HAP-1 (cell line): ENCODE measurements around the gene C20orf173.
"Not testable (repeated sequence)": the region's sequence is repeated elsewhere in the genome, so short reads cannot be mapped to it uniquely, and the experiment has no call there.

ENCODE experiments used
- DNase-seq, 2 experiments: peaks; one replicate each; pipeline ENCODE4 v3.0.0-alpha.2; 2016 to 2020; ENCODE audit warnings: low spot score in 2 of 2
- H3K27me3 ChIP-seq: fragments of 250-450 bp; sonication (Bioruptor Pico); 2 replicates; pipeline ENCODE4 v1.5.1; 2020; ENCODE audit warnings: low read depth, mild to moderate bottlenecking, moderate library complexity
- H3K36me3 ChIP-seq: fragments of 250-450 bp; sonication (Bioruptor Pico); replicated peaks from 2 replicates; pipeline ENCODE4 v1.5.1; 2020; ENCODE audit warnings: mild to moderate bottlenecking
- H3K4me1 ChIP-seq: fragments of 250-450 bp; sonication (Bioruptor Pico); 2 replicates; pipeline ENCODE4 v1.5.1; 2020; ENCODE audit warnings: mild to moderate bottlenecking
- H3K4me3 ChIP-seq: fragments of 250-450 bp; sonication (Bioruptor Pico); 2 replicates; pipeline ENCODE4 v1.5.1; 2020; ENCODE audit warnings: mild to moderate bottlenecking, moderate library complexity
- H3K9me3 ChIP-seq: fragments of 250-450 bp; sonication (Bioruptor Pico); 2 replicates; pipeline ENCODE4 v1.5.1; 2020; ENCODE audit warnings: mild to moderate bottlenecking, moderate library complexity
- in situ Hi-C: fragments of 300-500 bp; cut with MboI; formaldehyde crosslinking; loops from 3 replicates; pipeline ENCODE4 v1.14.3; 2020; ENCODE audit warnings: low sequenced_read_pairs, inconsistent platforms, mixed read lengths

The C20orf173 gene

DNA sequence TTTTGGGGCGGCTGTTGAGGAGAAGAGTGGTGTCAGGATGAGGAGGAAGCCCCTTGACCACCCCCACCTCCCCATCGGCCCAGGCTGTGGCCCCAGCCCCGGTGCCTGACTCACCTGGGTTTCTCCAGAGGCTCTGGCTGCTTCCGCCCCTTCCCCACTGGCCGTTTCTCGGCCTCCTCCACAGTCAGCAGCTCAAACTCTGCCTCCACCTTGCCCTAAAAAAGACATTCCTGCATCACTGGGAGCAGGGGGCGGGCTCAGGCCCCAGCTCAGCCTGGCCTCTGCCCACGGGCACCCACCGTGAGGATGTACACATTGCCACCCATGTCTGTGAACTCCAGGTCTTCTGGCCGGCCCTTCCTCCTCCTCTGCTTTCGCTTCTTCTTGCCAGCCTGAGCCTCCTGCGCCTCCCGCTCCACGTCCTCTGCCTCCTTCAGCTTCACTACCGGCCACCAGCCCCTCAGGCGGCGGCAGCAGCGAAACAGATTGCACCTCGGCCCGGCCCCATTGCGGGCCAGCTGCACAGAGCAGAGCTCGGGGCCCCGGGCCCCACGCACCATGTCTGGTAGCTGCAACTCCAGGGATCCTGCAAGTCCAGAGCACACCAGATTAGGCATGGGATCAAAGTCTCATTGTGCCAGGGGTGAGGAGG lies 29.7 kb upstream of the C20orf173 start:
- Histone ChIP-seq H3K4me3 (no peak overlapping the region), H3K4me1 (no peaks in the 10 kb centered on the region), H3K9me3 (no peaks in the 10 kb centered on the region), H3K27me3 (no peaks in the 10 kb centered on the region), H3K36me3 (peaks cover 31% of the 10 kb centered on the region)
- in situ Hi-C loops: no loop called here
- no peak for DNase-seq

DNA sequence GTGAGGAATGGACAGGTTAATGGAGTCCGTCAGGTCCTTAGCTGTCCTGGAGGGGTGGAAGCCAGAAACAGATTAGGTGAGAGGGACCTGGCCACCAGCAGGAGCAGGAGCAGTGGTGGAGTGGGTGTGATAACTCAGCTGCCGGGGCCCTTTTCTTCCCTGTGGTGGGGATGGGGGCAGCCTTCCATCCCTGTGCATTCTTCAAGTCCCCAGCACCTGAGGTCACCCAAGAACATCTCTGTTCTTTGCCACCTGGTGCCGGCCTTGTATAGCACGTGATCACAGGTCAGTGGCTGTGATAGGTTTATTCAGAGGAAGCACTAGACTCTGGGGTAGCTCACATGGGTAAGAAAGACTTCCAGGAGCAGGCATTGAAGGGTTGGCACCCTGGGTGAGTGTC lies 29.0 kb upstream of the C20orf173 start:
- in situ Hi-C loops: no loop called here
- H3K27me3 ChIP-seq: no peaks in the 10 kb centered on the region
- no peak overlapping the region for H3K4me3 ChIP-seq
- H3K4me1 ChIP-seq: no peaks in the 10 kb centered on the region
- H3K9me3 ChIP-seq: no peaks in the 10 kb centered on the region
- H3K36me3 ChIP-seq: peaks cover 37% of the 10 kb centered on the region
- DNase-seq: no peak

DNA sequence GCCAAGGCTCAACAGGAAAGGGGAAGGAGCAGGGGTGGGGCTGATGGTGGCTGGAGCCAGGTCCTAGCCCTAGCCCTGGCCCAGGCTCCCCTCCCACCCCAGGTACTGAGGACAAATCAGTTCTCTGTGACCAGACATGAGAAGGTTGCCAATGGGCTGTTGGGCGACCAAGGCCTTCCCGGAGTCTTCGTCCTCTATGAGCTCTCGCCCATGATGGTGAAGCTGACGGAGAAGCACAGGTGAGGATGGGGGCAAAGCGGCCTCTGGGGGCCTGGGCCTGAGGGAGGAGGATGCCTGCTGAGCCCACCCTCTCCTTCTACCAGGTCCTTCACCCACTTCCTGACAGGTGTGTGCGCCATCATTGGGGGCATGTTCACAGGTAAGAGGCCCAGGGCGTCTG lies 27.4 kb upstream of the C20orf173 start:
- H3K4me1 ChIP-seq: no peaks in the 10 kb centered on the region
- H3K27me3 ChIP-seq: no peaks in the 10 kb centered on the region
- H3K36me3 ChIP-seq: peaks cover 42% of the 10 kb centered on the region
- no peak overlapping the region for H3K4me3 ChIP-seq
- H3K9me3 ChIP-seq: no peaks in the 10 kb centered on the region
- in situ Hi-C loops: no loop called here
- no peak for DNase-seq

GRCh38 chr20:35555951-35556645 lies 26.6 kb upstream of the C20orf173 start:
- in situ Hi-C loops: no loop called here
- no peak overlapping the region for H3K4me3 ChIP-seq
- H3K36me3 ChIP-seq: peaks cover 47% of the 10 kb centered on the region
- no peaks in the 10 kb centered on the region for H3K9me3 ChIP-seq
- no peaks in the 10 kb centered on the region for H3K4me1 ChIP-seq
- no peaks in the 10 kb centered on the region for H3K27me3 ChIP-seq
- DNase-seq: no peak

GRCh38 chr20:35555461-35555860 lies 26.0 kb upstream of the C20orf173 start:
- in situ Hi-C loops, H3K9me3 ChIP-seq, DNase-seq, H3K4me1 ChIP-seq, H3K27me3 ChIP-seq, H3K4me3 ChIP-seq: not testable (repeated sequence)
- peaks cover 50% of the 10 kb centered on the region for H3K36me3 ChIP-seq

DNA sequence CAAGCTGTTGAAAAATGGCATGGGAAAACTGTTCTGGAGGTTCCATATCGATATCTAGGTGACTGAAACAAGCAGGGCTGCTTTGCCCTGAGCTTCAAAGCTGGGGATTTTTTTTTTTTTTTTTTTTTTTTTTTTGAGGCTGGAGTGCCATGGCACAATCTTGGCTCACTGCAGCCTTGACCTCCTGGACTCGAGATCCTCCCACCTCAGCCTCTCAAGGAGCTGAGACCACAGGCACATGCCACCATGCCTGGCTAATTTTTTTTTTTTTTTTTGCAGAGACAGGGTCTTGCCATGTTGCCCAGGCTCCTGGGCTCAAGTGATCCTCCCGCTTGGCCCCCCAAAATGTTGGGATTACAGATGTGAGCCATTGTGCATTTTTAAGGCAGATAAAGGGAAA lies 23.5 kb upstream of the C20orf173 start:
- no peak for DNase-seq
- Histone ChIP-seq H3K27me3 (no peaks in the 10 kb centered on the region), H3K4me3 (no peak overlapping the region), H3K36me3 (peaks cover 69% of the 10 kb centered on the region), H3K4me1 (no peaks in the 10 kb centered on the region), H3K9me3 (no peaks in the 10 kb centered on the region)
- in situ Hi-C loops: no loop called here

GRCh38 chr20:35551503-35551902 lies 22.1 kb upstream of the C20orf173 start:
- Histone ChIP-seq H3K27me3 (no peaks in the 10 kb centered on the region), H3K4me1 (no peaks in the 10 kb centered on the region), H3K4me3 (no peak overlapping the region), H3K9me3 (no peaks in the 10 kb centered on the region), H3K36me3 (peaks cover 72% of the 10 kb centered on the region)
- in situ Hi-C loops: no loop called here
- DNase-seq: no peak

GRCh38 chr20:35547329-35547728 lies 17.9 kb upstream of the C20orf173 start:
- Histone ChIP-seq H3K4me3 (no peak overlapping the region), H3K27me3 (no peaks in the 10 kb centered on the region), H3K4me1 (peaks cover 3% of the 10 kb centered on the region), H3K9me3 (no peaks in the 10 kb centered on the region), H3K36me3 (peaks cover 61% of the 10 kb centered on the region)
- in situ Hi-C loops: no loop called here
- no peak for DNase-seq

GRCh38 chr20:35546127-35546526 lies 16.7 kb upstream of the C20orf173 start:
- peaks cover 9% of the 10 kb centered on the region for H3K4me1 ChIP-seq
- DNase-seq: no peak
- no peak overlapping the region for H3K4me3 ChIP-seq
- in situ Hi-C loops: no loop called here
- H3K36me3 ChIP-seq: peaks cover 51% of the 10 kb centered on the region
- no peaks in the 10 kb centered on the region for H3K9me3 ChIP-seq
- H3K27me3 ChIP-seq: no peaks in the 10 kb centered on the region

GRCh38 chr20:35544941-35545340 lies 15.5 kb upstream of the C20orf173 start:
- H3K9me3 ChIP-seq, H3K4me3 ChIP-seq, H3K4me1 ChIP-seq, H3K27me3 ChIP-seq, DNase-seq, in situ Hi-C loops: not testable (repeated sequence)
- peaks cover 43% of the 10 kb centered on the region for H3K36me3 ChIP-seq

GRCh38 chr20:35544436-35544835 lies 15.0 kb upstream of the C20orf173 start:
- no peaks in the 10 kb centered on the region for H3K9me3 ChIP-seq
- H3K4me3 ChIP-seq: no peak overlapping the region
- no peaks in the 10 kb centered on the region for H3K27me3 ChIP-seq
- peaks cover 39% of the 10 kb centered on the region for H3K36me3 ChIP-seq
- peaks cover 9% of the 10 kb centered on the region for H3K4me1 ChIP-seq
- in situ Hi-C loops: no loop called here
- DNase-seq: no peak

- in situ Hi-C loops: no loop called here
- no peaks in the 10 kb centered on the region for H3K9me3 ChIP-seq
- no peak for DNase-seq
- peaks cover 24% of the 10 kb centered on the region for H3K36me3 ChIP-seq
- no peak overlapping the region for H3K4me3 ChIP-seq
- H3K4me1 ChIP-seq: peaks cover 9% of the 10 kb centered on the region
- H3K27me3 ChIP-seq: no peaks in the 10 kb centered on the region
These were observed 13.5 kb upstream of the C20orf173 start for GRCh38 chr20:35542990-35543389.

DNA sequence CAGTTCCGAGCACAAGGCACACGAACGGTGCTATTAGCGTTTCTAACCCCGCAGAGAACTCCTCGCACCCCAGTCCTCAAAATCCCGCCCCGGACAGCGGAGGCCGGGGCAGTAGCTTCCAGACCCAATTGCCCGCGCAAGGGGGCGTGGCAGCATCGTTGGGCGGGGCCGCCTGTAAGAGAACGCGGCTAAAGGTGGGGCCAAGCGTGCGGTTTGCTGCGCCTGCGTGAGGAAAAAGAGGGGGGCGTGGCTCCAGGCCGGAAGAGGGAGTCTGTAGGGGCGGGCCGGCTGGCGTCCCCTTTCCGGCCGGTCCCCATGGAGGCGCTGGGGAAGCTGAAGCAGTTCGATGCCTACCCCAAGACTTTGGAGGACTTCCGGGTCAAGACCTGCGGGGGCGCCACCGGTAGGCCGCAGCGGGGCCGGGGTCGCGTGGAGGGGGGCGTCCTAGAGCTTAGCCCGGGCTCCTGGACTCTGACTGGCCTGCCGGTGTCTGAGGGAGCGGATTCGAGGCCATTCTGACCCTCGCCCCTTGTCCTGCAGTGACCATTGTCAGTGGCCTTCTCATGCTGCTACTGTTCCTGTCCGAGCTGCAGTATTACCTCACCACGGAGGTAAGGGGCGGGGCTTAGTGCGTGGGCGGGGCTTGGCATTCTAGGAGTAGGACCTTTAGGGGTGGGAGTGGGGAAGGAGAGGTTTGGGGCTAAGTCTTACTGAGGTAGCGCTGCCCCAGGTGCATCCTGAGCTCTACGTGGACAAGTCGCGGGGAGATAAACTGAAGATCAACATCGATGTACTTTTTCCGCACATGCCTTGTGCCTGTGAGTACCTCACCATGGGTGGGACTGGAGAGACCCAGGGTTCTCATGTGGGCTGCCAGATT lies 12.6 kb upstream of the C20orf173 start, which contains the start of gene ERGIC3:
Gene ERGIC3, plus strand, starts transcription at position 296 of the 880 bp plus-strand sequence. Its CDS starts 20 bp downstream, at position 316.
- H3K4me1 ChIP-seq: peaks cover 9% of the 10 kb centered on the region
- peak; percentile 98 to 99 for DNase-seq
- no peaks in the 10 kb centered on the region for H3K27me3 ChIP-seq
- H3K4me3 ChIP-seq: peak within 1 kb of the TSS; percentile 82
- H3K9me3 ChIP-seq: no peaks in the 10 kb centered on the region
- H3K36me3 ChIP-seq: peaks cover 14% of the 10 kb centered on the region
- in situ Hi-C loops: no loop called here
